Mammary epithelial cell (primary cell): ENCODE measurements around the gene HIBADH.
"Not testable (repeated sequence)": the region's sequence is repeated elsewhere in the genome, so short reads cannot be mapped to it uniquely, and the experiment has no call there.

Source experiments
- EZH2 ChIP-seq: IDR thresholded peaks from 2 replicates; pipeline ENCODE4 v1.6.1; 2012; ENCODE audit warnings: low read length, inconsistent platforms, borderline replicate concordance
- TF ChIP-seq, protein P1 (sequence below), 2 donors: IDR thresholded peaks in 1 of 2; conservative IDR thresholded peaks in 1 of 2; 2 replicates each; pipeline ENCODE4 v1.5.1; 2011 to 2012; ENCODE audit warnings: inconsistent platforms in 2 of 2, low read length in 2 of 2, mild to moderate bottlenecking in 2 of 2, control low read depth in 1 of 2, low read depth in 1 of 2; ENCODE audit not compliant: insufficient read depth in 1 of 2; ENCODE audit errors: extremely low read depth in 1 of 2

DNA sequence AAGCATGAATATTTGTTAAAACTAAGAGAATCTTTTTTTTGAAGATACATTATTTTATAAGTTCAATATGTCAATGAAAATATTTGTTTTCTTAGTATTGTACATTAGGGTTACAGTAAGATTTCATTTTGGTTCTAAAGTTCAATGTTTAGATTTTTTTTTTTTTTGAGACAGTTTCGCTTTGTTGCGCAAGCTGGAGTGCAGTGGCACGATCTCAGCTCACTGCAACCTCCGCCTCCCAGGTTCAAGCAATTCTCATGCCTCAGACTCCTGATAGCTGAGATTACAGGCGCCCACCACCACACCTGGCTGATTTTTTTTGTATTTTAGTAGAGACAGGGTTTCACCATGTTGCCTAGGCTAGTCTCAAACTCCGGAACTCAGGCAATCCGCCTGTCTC lies 84.5 kb downstream of the HIBADH start:
- TF ChIP-seq, protein P1, sequence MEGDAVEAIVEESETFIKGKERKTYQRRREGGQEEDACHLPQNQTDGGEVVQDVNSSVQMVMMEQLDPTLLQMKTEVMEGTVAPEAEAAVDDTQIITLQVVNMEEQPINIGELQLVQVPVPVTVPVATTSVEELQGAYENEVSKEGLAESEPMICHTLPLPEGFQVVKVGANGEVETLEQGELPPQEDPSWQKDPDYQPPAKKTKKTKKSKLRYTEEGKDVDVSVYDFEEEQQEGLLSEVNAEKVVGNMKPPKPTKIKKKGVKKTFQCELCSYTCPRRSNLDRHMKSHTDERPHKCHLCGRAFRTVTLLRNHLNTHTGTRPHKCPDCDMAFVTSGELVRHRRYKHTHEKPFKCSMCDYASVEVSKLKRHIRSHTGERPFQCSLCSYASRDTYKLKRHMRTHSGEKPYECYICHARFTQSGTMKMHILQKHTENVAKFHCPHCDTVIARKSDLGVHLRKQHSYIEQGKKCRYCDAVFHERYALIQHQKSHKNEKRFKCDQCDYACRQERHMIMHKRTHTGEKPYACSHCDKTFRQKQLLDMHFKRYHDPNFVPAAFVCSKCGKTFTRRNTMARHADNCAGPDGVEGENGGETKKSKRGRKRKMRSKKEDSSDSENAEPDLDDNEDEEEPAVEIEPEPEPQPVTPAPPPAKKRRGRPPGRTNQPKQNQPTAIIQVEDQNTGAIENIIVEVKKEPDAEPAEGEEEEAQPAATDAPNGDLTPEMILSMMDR (conservative IDR thresholded peaks at IDR 0.05 in 1 of 2, IDR thresholded peaks at IDR 0.05 in 1 of 2; ENCODE audit: extremely low read depth in 1 of 2, insufficient read depth in 1 of 2, low read depth in 1 of 2, low read length in 2 of 2) = not testable (repeated sequence)
- TF ChIP-seq EZH2 = not testable (repeated sequence)
